ENCODE results near the gene APCDD1L. TPM values are rescaled to one million over a fixed set of nuclear protein-coding genes. Genes with fewer than 3 reads are reported as not detected.
A peak's percentile ranks its signal among the peaks of the same experiment; 100 is the strongest.

APCDD1L gene
- total and polyA plus RNA-seq, 2 of the 8 experiments (the other 6 are each of a cell fraction or from before 2014, with no cell fraction given) = 0.83 to 3.1 TPM

DNA sequence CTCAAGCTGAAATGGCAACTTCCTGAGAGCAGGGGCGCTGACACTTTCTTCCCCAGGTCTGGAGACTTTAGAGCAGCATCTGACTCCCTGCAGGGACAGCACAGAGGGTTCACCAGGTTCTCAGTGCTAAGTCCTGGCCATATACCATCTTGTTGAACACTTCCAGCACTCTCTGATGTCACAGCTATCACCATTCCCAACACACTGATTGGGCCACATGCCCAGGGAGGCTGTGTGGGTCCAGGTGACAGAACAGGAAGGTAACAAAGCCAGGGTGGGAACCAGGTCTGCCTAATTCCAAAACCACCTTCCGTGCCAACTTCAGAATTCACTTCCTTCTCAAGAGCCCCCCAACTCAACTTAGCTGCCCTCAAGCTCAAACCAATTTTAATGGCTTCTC lies 4.3 kb downstream of the APCDD1L start:
- no peak overlapping the region for H2BK5ac ChIP-seq (ENCODE audit: low read depth, low read length)
- no peak for TF ChIP-seq ZNF274 (IDR thresholded peaks at IDR 0.05; ENCODE audit: borderline replicate concordance, extremely low read depth, low read length)
- TF ChIP-seq SIX5 (IDR thresholded peaks at IDR 0.05; ENCODE audit: low read depth, low read length) = no peak
- no peak for TF ChIP-seq TCF12 (IDR thresholded peaks at IDR 0.05; ENCODE audit: low read depth, low read length)
- TF ChIP-seq RBBP5 (IDR thresholded peaks at IDR 0.05; ENCODE audit: borderline replicate concordance, low read depth, low read length) = no peak
- TF ChIP-seq KDM4A (IDR thresholded peaks at IDR 0.05; ENCODE audit: low read depth, low read length, severe bottlenecking) = no peak
- no peak for TF ChIP-seq RFX5 (IDR thresholded peaks at IDR 0.05; ENCODE audit: borderline replicate concordance, low read depth, low read length)
- TF ChIP-seq CREB1 (IDR thresholded peaks at IDR 0.05) = no peak
- TF ChIP-seq KDM5A (IDR thresholded peaks at IDR 0.05; ENCODE audit: low read length) = no peak
- TF ChIP-seq, protein P1, sequence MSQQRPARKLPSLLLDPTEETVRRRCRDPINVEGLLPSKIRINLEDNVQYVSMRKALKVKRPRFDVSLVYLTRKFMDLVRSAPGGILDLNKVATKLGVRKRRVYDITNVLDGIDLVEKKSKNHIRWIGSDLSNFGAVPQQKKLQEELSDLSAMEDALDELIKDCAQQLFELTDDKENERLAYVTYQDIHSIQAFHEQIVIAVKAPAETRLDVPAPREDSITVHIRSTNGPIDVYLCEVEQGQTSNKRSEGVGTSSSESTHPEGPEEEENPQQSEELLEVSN (IDR thresholded peaks at IDR 0.05) = no peak
- no peak for TF ChIP-seq EP300 (IDR thresholded peaks at IDR 0.05; ENCODE audit: borderline replicate concordance in 1 of 2, low read depth in 2 of 2, low read length in 2 of 2)
- TF ChIP-seq BACH1 (IDR thresholded peaks at IDR 0.05; ENCODE audit: low read length) = no peak
- TF ChIP-seq GABPA (IDR thresholded peaks at IDR 0.05; ENCODE audit: borderline replicate concordance, insufficient read depth, low read length) = no peak
- no peak for TF ChIP-seq RNF2 (IDR thresholded peaks at IDR 0.05; ENCODE audit: borderline replicate concordance, low read depth, low read length, missing control alignments, poor library complexity, severe bottlenecking)

More for the DNA sequence above, 4.3 kb downstream of the APCDD1L start:
- H3K14ac ChIP-seq (ENCODE audit: insufficient read length) = no peak overlapping the region
- ChIA-PET CTCF (ENCODE audit: partially characterized antibody) (interaction anchor here (0.6 to 6.4 kb wide), 4 partner anchors 29 to 220 kb away, joined by 3 to 27 read pairs (median 4); partner anchors contain the start of gene STX16), POLR2A (ENCODE audit: partially characterized antibody) (interaction anchor here (0.5 to 1.1 kb wide), 3 partner anchors 40 to 292 kb away, joined by 3 read pairs; partner anchors contain the start of gene STX16)
- H4K20me1 ChIP-seq (replicated peaks in 1 of 2; ENCODE audit: control insufficient read depth in 1 of 2, insufficient read depth in 2 of 2, low read length in 2 of 2) = no peaks in the 10 kb centered on the region
- H2AK5ac ChIP-seq (ENCODE audit: low read depth, low read length) = no peak overlapping the region
- no peak overlapping the region for H3K23ac ChIP-seq (ENCODE audit: insufficient read length)
- no peak overlapping the region for H4K5ac ChIP-seq (ENCODE audit: insufficient read length, low read depth, low read length)
- no peak overlapping the region for H3K18ac ChIP-seq (ENCODE audit: extremely low read depth, low read length)
- 86% methylated on average over 2 of the region's 2 CpGs; no CpG with 5 or more reads in 1 of the 2 experiments for WGBS, 2 experiments (ENCODE audit: extremely low coverage in 1 of 2, insufficient coverage in 1 of 2, insufficient read length in 1 of 2, insufficient replicate concordance in 2 of 2, low coverage in 1 of 2, low lambda C conversion rate in 2 of 2, missing lambda C conversion rate in 1 of 2)
- H3K56ac ChIP-seq (replicated peaks; ENCODE audit: insufficient read length, low read depth, low read length) = no peak overlapping the region
- no peak overlapping the region for H3K4me3 ChIP-seq (ENCODE audit: extremely low read depth in 1 of 4, insufficient read depth in 2 of 4, low read depth in 3 of 4, low read length in 4 of 4)
- H2BK12ac ChIP-seq (ENCODE audit: low read depth, low read length) = no peak overlapping the region
- no peak overlapping the region for H2BK120ac ChIP-seq (replicated peaks; ENCODE audit: low read depth, low read length)
- no peak overlapping the region for H3K4me2 ChIP-seq (ENCODE audit: insufficient read depth in 1 of 2, low read depth in 2 of 2, low read length in 2 of 2)
- H3K9ac ChIP-seq (replicated peaks in 1 of 4; ENCODE audit: extremely low read depth in 1 of 4, low read depth in 3 of 4, low read length in 3 of 4) = no peak overlapping the region
- H3K79me2 ChIP-seq (ENCODE audit: control insufficient read depth in 1 of 2, insufficient read depth in 2 of 2, low read length in 2 of 2) = no peaks in the 10 kb centered on the region
- no peak overlapping the region for H2BK20ac ChIP-seq (ENCODE audit: low read length)
- peaks cover 12 to 19% of the 10 kb centered on the region in 2 experiments for H3K9me3 ChIP-seq (ENCODE audit: insufficient read depth in 2 of 2, low read depth in 1 of 2, low read length in 1 of 2)
- H2BK15ac ChIP-seq (ENCODE audit: low read length) = peak overlapping the region; percentile 34; the same call in 1 of the 2 replicates
- DNase-seq (ENCODE audit: low read depth in 1 of 2, low spot score in 2 of 2) = no peak
- no peak overlapping the region for H2AFZ ChIP-seq (ENCODE audit: low read length)
- no peaks in the 10 kb centered on the region for H3K36me3 ChIP-seq (ENCODE audit: control insufficient read depth in 2 of 4, insufficient read depth in 4 of 4, low read length in 3 of 4)
- no peak overlapping the region for H4K91ac ChIP-seq (replicated peaks; ENCODE audit: insufficient read length, low read length)
- H3K27me3 ChIP-seq (replicated peaks in 1 of 4; ENCODE audit: control insufficient read depth in 3 of 4, extremely low read depth in 1 of 4, insufficient read depth in 3 of 4, low read length in 3 of 4) = peaks cover 6 to 36% (median 31%) of the 10 kb centered on the region in 4 experiments
- no peak overlapping the region for H3K4ac ChIP-seq (replicated peaks; ENCODE audit: insufficient read length, low read depth, low read length)
- H4K8ac ChIP-seq (ENCODE audit: extremely low read depth, insufficient read depth, low read length) = no peak overlapping the region
- H3K23me2 ChIP-seq (ENCODE audit: low read depth, low read length) = peaks cover 16% of the 10 kb centered on the region
- H3K79me1 ChIP-seq (ENCODE audit: low read depth, low read length) = no peaks in the 10 kb centered on the region
- H3K27ac ChIP-seq (ENCODE audit: low read depth, low read length) = no peak overlapping the region
- peaks cover 3 to 15% (median 8%) of the 10 kb centered on the region in 4 experiments for H3K4me1 ChIP-seq (replicated peaks in 1 of 4; ENCODE audit: control insufficient read depth in 3 of 4, insufficient read depth in 4 of 4, low read length in 3 of 4)
- no peak for FAIRE-seq
